DND-41 (cell line): ENCODE measurements around the gene GYG1.

Experiments
- ATAC-seq: fragments of 200-7000 bp; cut with Tn5 transposase; 3 replicates; pipeline ENCODE4 v1.9.1; 2021; ENCODE audit warnings: low read depth; ENCODE audit not compliant: insufficient read depth
- DNase-seq: peaks from one replicate; pipeline ENCODE4 v3.0.0-alpha.2; 2020
- H2AFZ ChIP-seq: 2 replicates; pipeline ENCODE4 v1.6.0; 2012; ENCODE audit warnings: low read depth, low read length
- H3K27ac ChIP-seq: 2 replicates; pipeline ENCODE4 v1.5.1; 2012; ENCODE audit warnings: low read length, inconsistent platforms
- H3K27me3 ChIP-seq: fragments of 200-600 bp; sonication (generic); 2 replicates; pipeline ENCODE4 v1.6.0; 2012; ENCODE audit warnings: low read length, mild to moderate bottlenecking, inconsistent platforms; ENCODE audit not compliant: insufficient read depth, poor library complexity
- H3K36me3 ChIP-seq: 2 replicates; pipeline ENCODE4 v1.5.1; 2012; ENCODE audit warnings: low read length, inconsistent platforms; ENCODE audit not compliant: insufficient read depth
- H3K4me1 ChIP-seq: 2 replicates; pipeline ENCODE4 v1.5.1; 2012; ENCODE audit warnings: mild to moderate bottlenecking, low read length; ENCODE audit not compliant: insufficient read depth
- H3K4me2 ChIP-seq: 2 replicates; pipeline ENCODE4 v1.6.0; 2012; ENCODE audit warnings: mild to moderate bottlenecking, moderate library complexity, low read length, inconsistent platforms; ENCODE audit not compliant: insufficient read depth
- H3K4me3 ChIP-seq, 2 experiments: fragments of 200-600 bp in 1 of 2; shearing (Covaris generic) in 1 of 2; 2 replicates each; pipeline ENCODE4 v1.5.1; 2012 to 2016; ENCODE audit warnings: inconsistent platforms in 2 of 2, low read length in 2 of 2, mild to moderate bottlenecking in 2 of 2, low read depth in 1 of 2, moderate library complexity in 1 of 2
- H3K79me2 ChIP-seq: 2 replicates; pipeline ENCODE4 v1.6.0; 2012; ENCODE audit warnings: low read length, inconsistent platforms; ENCODE audit not compliant: insufficient read depth
- H3K9ac ChIP-seq: 2 replicates; pipeline ENCODE4 v1.6.0; 2012; ENCODE audit warnings: low read depth, mild to moderate bottlenecking, inconsistent platforms, low read length, moderate library complexity
- H3K9me3 ChIP-seq: 2 replicates; pipeline ENCODE4 v1.5.1; 2012; ENCODE audit warnings: low read length, moderate library complexity, mild to moderate bottlenecking, inconsistent platforms; ENCODE audit not compliant: insufficient read depth, severe bottlenecking
- H4K20me1 ChIP-seq: 2 replicates; pipeline ENCODE4 v1.6.0; 2012; ENCODE audit warnings: low read length; ENCODE audit not compliant: insufficient read depth
- EZH2 ChIP-seq: IDR thresholded peaks from 3 replicates; pipeline ENCODE4 v1.6.1; 2012; ENCODE audit warnings: borderline replicate concordance, low read depth, mild to moderate bottlenecking, moderate library complexity, low read length, inconsistent platforms; ENCODE audit not compliant: severe bottlenecking
- TF ChIP-seq, protein P1 (sequence below): IDR thresholded peaks from 2 replicates; pipeline ENCODE4 v1.5.1; 2012; ENCODE audit warnings: borderline replicate concordance, low read length, moderate library complexity, mild to moderate bottlenecking; ENCODE audit not compliant: poor library complexity, severe bottlenecking; ENCODE audit errors: extremely low read depth

GYG1 gene

DNA sequence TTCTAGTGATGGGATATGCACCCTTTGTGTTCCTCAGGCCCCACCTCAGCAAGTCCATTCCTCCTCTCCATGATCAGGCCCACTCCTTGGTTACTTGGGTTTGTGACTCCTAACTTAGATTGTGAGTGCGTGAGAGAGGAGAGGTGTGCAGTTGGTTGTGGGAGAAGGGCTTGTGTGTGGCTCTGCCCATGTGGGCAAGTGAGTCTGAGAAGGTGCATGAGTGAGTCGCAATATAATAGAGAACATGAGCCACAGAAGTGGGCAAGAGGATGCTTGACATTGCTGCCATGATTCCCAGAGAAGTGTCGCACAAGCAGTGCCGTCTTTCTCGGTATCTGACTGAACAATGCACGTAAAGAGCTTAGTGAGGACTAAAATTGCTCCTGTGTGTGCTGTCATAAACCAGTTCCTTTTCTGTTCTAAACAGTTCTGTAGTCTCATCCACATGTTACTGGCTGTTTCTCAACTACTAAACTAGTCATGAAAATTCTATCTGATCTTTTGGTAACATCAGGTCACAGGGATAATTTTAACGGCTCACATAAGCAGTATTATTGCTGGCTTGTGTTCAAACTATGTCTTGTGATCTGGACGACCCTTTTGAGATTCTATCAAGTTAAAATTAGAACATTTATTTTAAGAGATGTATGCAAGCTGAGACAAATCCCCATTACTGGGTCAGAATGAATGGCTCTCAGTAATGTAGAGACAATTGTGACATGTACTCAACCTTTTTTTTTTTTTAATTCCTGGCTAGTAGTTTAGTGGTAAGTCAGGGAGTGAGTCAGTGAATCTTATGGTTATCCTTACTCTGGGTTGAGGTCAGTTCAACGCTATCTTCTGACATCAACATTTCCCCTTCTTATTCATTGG, 25.6 kb downstream of the GYG1 start:
- no peaks in the 10 kb centered on the region for H3K79me2 ChIP-seq
- H3K27me3 ChIP-seq, result no peaks in the 10 kb centered on the region
- H3K9me3 ChIP-seq, result no peaks in the 10 kb centered on the region
- no peak overlapping the region for H3K4me2 ChIP-seq
- peaks cover 6% of the 10 kb centered on the region for H3K4me1 ChIP-seq
- TF ChIP-seq, protein P1, sequence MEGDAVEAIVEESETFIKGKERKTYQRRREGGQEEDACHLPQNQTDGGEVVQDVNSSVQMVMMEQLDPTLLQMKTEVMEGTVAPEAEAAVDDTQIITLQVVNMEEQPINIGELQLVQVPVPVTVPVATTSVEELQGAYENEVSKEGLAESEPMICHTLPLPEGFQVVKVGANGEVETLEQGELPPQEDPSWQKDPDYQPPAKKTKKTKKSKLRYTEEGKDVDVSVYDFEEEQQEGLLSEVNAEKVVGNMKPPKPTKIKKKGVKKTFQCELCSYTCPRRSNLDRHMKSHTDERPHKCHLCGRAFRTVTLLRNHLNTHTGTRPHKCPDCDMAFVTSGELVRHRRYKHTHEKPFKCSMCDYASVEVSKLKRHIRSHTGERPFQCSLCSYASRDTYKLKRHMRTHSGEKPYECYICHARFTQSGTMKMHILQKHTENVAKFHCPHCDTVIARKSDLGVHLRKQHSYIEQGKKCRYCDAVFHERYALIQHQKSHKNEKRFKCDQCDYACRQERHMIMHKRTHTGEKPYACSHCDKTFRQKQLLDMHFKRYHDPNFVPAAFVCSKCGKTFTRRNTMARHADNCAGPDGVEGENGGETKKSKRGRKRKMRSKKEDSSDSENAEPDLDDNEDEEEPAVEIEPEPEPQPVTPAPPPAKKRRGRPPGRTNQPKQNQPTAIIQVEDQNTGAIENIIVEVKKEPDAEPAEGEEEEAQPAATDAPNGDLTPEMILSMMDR, result no peak
- no peak for TF ChIP-seq EZH2
- no peaks in the 10 kb centered on the region for H4K20me1 ChIP-seq
- no peaks in the 10 kb centered on the region for H3K36me3 ChIP-seq
- no peak overlapping the region for H3K27ac ChIP-seq
- no peak overlapping the region for H2AFZ ChIP-seq
- DNase-seq (no peak), ATAC-seq (no peak)
- H3K4me3 ChIP-seq, result no peak overlapping the region
- no peak overlapping the region for H3K9ac ChIP-seq

DNA sequence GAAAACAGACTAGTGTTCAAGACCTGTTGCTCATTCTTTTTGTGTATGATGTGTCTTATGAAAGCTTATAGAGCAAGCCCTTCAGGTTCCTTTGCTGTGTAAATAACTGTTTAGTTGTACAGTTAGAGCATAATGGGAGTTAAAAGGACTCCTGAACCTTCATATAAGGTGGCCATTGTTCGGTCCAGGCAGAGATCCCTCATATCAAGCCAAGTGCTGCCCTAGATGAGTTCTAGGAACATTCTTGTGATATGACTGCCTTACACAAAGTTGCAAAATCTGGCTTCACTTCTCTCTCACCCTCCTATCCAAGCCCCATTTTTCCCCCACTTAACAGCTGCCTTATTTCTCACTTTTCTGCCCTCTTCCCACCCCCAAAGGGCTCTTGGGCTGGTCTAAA, 26.9 kb downstream of the GYG1 start:
- H3K4me1 ChIP-seq, result peaks cover 6% of the 10 kb centered on the region
- no peak overlapping the region for H3K9ac ChIP-seq
- no peak for DNase-seq
- no peaks in the 10 kb centered on the region for H3K9me3 ChIP-seq
- no peak overlapping the region for H3K4me3 ChIP-seq
- no peak for ATAC-seq
- H2AFZ ChIP-seq, result no peak overlapping the region
- no peaks in the 10 kb centered on the region for H3K27me3 ChIP-seq
- H4K20me1 ChIP-seq, result no peaks in the 10 kb centered on the region
- H3K27ac ChIP-seq, result no peak overlapping the region
- H3K36me3 ChIP-seq, result no peaks in the 10 kb centered on the region
- no peaks in the 10 kb centered on the region for H3K79me2 ChIP-seq
- no peak overlapping the region for H3K4me2 ChIP-seq
- TF ChIP-seq, protein P1, result no peak
- TF ChIP-seq EZH2, result no peak

DNA sequence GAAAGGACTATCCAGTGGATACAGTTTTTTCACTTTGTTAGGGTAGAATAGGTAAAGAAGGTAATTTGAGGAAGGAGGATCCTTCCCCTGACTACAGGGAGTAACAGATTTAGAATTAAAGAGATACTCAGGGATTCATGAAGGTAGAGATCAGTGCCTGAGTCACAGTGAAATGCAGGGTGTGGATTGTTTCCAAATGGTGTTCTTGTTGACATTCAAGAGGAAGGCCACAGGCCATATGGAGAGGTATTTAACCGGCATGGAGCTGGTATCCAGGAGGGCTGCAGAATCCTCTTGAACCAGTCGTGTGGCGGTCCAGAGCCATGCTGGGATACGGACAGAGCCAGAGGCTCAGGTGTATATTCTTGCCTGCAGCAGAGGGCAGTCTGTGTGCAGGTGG, 28.2 kb downstream of the GYG1 start:
- Histone ChIP-seq H3K9me3 (no peaks in the 10 kb centered on the region), H3K79me2 (no peaks in the 10 kb centered on the region), H3K36me3 (no peaks in the 10 kb centered on the region), H3K4me1 (peaks cover 6% of the 10 kb centered on the region), H3K27me3 (no peaks in the 10 kb centered on the region), H3K9ac (no peak overlapping the region), H4K20me1 (no peaks in the 10 kb centered on the region), H3K4me3 (no peak overlapping the region), H3K4me2 (no peak overlapping the region), H3K27ac (no peak overlapping the region), H2AFZ (no peak overlapping the region)
- DNase-seq (no peak), ATAC-seq (no peak)
- TF ChIP-seq, protein P1, result no peak
- TF ChIP-seq EZH2, result no peak
